ENCODE results near the gene EXOC3L4.

DNA sequence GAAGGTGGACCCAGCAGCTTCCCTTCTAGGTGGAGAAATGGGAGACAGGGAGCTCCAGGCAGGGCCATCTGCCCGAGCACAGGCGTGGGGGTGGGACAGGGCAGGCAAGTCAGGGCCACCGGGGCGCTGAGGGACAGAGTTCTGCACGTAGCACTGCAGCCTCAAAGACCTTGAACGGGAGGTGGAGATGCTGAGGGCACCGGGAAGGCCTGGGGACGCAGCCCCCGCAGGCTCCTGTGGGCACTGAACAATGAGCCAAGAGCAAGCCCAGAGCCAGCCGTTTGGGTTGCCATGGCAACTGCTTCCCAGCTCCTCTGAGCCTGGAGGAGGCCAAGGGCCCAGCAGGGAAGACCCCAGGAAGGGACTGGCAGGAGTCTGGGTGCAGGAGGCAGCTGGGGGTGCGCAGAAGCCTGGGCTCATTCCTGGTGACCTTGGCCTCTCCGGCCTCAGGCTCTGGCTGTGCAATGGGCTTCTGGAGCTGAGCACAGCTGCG lies 7.1 kb upstream of the EXOC3L4 start:
- TF ChIP-seq, protein P1, sequence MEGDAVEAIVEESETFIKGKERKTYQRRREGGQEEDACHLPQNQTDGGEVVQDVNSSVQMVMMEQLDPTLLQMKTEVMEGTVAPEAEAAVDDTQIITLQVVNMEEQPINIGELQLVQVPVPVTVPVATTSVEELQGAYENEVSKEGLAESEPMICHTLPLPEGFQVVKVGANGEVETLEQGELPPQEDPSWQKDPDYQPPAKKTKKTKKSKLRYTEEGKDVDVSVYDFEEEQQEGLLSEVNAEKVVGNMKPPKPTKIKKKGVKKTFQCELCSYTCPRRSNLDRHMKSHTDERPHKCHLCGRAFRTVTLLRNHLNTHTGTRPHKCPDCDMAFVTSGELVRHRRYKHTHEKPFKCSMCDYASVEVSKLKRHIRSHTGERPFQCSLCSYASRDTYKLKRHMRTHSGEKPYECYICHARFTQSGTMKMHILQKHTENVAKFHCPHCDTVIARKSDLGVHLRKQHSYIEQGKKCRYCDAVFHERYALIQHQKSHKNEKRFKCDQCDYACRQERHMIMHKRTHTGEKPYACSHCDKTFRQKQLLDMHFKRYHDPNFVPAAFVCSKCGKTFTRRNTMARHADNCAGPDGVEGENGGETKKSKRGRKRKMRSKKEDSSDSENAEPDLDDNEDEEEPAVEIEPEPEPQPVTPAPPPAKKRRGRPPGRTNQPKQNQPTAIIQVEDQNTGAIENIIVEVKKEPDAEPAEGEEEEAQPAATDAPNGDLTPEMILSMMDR (IDR thresholded peaks at IDR 0.05; ENCODE audit: insufficient read depth, low read depth, low read length) = no peak
- TF ChIP-seq EZH2 (IDR thresholded peaks at IDR 0.05; ENCODE audit: insufficient read depth, low read length) = no peak

Data from astrocyte (in vitro differentiated cells and primary cell).